ENCODE measurements around the gene SQSTM1.
"Not testable (repeated sequence)": the region's sequence is repeated elsewhere in the genome, so short reads cannot be mapped to it uniquely, and the experiment has no call there.

The SQSTM1 gene

DNA sequence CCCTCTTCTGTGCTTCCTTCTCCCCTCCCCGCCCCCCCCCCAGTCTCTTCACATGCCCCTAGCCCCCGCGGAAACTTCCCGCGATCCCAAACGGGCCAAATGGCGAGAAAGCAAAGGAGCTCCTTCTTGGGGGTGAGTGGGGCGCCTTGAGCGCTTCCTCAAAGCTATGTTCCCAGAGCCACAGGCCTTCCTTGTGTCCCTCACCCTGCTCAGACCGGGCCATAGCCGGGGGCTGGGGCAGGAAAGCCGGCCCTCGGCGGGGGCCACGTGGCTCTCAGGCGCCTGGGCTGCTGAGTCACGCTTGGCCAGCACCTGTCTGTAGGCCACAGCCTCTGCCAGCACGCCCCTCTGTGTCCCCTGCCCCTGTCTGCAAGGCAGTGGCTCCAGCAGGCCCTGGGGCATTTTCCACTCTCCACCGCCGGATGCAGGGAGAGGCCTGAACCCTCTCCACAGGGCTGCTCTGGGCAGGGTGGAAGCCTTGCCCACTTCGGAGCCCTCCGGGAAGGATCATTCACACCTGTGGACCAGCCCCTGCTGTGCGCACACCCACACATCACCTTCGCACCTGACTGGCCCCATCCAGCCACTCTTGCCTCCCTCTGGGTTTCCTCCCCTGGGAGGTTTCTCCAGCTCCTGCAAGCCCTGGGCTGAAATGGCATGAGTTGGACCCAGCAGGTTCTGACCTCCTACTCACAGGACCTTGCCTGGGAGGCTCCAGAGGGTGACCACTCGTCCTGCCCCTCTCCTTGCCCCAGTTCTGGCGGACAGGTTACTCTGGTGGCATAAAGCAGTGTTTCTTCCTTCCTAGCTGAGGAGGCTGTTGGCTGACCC, 1.2 kb upstream of the SQSTM1 start:
- DNase-seq = peak in 7 of 10 donors; percentile 53 to 95 (median 70)
- intact Hi-C loops (cut with DNase I) = loop anchor here (2.0 to 5.0 kb wide), 2 partner anchors 13 to 38 kb away; partner anchors contain the start of genes MGAT4B and MRNIP

DNA sequence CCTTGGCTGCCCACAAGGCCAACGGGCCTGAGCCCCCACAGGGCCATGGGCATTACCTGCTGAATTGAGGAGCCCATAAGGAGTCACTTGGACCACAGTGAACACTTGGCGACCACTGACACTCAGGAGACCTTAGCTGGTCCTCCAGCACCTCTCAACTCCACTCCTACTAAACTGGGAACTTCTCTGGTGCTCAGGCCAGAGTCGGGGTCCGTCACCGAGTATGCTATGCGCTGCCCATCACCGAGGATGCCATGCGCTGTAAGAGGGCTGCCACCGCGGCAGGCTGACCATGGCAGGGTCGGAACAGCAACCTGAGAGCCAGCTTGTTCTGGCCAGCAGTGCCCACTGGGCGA, 600 bp upstream of the SQSTM1 start:
- intact Hi-C loops (cut with DNase I) = loop anchor here (2.0 to 5.0 kb wide), 2 partner anchors 13 to 37 kb away; partner anchors contain the start of genes MGAT4B and MRNIP
- peak in 1 of 10 donors; percentile 80 for DNase-seq

DNA sequence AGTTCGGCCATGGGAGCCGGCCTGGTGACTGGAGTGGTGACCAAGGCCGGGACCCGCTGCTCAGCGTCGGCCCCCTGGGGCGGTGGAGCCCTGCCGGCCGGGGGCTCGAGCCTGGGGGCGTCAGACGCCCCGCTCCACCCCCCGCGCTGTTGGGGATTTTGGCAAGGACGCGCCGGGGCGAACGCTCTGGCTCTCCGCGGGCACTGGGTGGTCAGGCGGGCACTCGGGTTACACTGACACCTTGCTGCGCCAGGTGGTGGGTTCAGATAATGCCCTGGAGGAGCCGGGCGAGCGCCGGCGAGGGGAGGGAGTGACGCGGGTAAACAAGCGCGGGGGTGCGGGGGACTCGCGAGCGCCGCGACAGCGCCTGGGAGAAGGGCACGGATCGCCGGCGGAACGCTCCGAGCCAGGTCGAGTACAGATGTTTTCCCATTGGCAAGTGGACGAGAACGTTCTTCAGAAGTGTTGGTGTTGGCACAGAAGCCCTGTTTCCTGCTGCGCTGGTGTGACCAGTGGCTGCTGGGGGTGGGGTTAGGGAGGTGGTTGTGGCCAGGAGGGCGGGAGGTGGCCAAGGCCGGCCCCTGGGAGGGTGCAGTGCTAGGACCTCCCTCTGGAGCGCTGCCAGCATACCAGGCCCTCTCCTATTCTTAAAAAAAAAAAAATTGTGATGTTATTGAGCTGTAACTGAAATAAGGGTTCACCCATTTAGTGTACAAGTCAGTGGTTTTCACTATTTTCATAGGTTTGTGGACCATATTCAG, 773 bp downstream of the SQSTM1 start:
- intact Hi-C loops (cut with DNase I) = loop anchor here (2.0 to 5.0 kb wide), 2 partner anchors 15 to 36 kb away; partner anchors contain the start of genes MGAT4B and MRNIP
- DNase-seq = peak; percentile 83 to 98 (median 89)

DNA sequence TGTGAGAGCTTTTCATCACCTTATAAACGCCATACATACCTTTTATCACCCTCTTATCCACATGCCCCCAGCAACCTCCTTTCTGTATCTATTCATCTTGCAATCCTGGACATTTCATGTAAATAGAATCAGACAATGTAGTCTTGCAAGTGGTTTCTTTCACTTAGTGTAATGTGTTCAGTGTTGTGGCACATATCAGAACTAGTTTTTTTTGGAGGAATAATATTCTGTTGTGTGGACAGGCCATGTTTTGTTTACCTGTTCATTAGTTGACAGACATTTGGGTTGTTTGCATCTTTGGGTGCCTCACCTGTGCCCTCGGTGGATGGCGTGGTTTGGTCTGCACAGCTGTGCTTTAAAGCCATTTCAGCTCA, 1.3 kb downstream of the SQSTM1 start:
- peak in 2 of 10 donors; percentile 36 to 39 for DNase-seq
- intact Hi-C loops (cut with DNase I) = loop anchor here (5.0 kb wide), 1 partner anchor 35 kb away; the partner anchor contains the start of gene MRNIP

DNA sequence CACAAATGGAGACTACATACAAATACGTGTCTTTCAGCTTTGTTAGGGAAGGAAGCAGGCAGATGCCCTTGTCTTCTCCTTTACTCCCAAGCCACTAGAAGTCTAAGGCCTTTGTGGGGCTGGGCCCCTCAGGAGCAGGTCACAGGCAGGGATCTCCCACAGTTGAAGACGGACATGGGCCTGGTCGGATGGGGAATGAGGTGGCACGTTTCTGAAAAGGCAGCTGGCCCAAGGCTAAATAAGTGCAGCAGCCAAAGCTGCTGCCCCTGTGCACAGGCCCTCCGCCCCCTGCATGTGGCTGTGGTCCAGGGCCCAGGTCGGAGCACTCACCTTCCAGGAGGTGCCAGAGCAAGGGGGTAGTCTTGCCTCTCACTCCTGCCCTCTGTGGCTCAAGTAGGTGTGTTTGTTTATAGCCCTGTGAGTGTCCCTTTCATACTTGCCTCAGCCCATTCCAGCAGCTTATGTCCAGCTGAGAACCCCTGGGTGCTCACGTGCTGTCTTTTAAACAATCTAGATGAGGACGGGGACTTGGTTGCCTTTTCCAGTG, 1.8 kb downstream of the SQSTM1 start:
- peak in 2 of 10 donors; percentile 49 to 60 for DNase-seq
- intact Hi-C loops (cut with DNase I) = loop anchor here (5.0 kb wide), 1 partner anchor 35 kb away; the partner anchor contains the start of gene MRNIP

DNA sequence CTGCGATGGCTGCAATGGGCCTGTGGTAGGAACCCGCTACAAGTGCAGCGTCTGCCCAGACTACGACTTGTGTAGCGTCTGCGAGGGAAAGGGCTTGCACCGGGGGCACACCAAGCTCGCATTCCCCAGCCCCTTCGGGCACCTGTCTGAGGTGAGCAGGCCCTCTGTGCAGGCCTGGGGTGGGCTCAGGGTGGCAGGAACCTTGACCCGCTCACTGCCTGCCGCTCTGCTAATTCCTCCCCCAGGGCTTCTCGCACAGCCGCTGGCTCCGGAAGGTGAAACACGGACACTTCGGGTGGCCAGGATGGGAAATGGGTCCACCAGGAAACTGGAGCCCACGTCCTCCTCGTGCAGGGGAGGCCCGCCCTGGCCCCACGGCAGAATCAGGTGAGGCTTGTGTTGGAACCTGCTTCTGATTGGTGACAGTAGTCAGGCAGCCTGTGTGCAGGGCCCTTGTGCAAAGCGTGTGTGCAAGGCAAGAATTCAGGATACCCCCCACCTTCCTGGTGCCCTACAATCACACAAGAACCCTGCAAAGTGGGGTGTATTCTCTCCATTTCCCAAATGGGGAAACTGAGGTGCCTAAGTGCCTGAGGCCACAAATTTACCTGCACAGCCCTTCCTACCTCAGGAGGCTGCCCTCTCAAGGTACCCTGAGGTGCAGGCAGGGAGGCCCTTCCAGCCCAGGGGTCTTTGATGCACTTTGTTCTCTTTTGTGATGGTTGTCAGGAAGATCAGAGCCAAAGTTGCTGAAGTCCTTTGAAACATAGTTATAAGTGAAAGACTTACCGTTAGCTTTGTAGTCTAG, 3.4 kb downstream of the SQSTM1 start:
- DNase-seq = peak in 3 of 10 donors; percentile 35 to 72 (median 63)
- intact Hi-C loops (cut with DNase I) = loop anchor here (5.0 kb wide), 1 partner anchor 33 kb away; the partner anchor contains the start of gene MRNIP

DNA sequence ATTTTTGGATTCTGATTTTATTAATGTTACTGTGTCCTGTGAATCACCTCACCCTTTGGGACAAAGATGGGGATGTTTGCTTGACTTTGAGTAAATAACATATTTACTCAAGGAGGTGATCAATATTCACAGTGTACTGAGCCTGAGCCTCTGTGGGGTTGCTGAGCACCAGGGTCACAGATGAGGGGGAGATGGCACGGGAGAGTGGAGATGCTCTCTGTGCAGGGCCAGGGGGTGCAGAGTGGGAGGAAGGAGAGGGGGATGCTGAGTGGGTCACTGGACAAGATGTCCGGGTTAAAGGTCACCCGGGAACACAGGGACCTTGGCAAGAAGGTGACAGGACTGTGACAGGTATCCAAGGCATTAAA, 4.0 kb downstream of the SQSTM1 start:
- peak in 2 of 10 donors; percentile 1 to 13 for DNase-seq
- intact Hi-C loops (cut with DNase I) = loop anchor here (5.0 kb wide), 1 partner anchor 33 kb away; the partner anchor contains the start of gene MRNIP

GRCh38 chr5:179825655-179826182, 5.0 kb downstream of the SQSTM1 start:
- DNase-seq = peak in 3 of 10 donors; percentile 26 to 64 (median 32)
- intact Hi-C loops (cut with DNase I) = no loop called here

DNA sequence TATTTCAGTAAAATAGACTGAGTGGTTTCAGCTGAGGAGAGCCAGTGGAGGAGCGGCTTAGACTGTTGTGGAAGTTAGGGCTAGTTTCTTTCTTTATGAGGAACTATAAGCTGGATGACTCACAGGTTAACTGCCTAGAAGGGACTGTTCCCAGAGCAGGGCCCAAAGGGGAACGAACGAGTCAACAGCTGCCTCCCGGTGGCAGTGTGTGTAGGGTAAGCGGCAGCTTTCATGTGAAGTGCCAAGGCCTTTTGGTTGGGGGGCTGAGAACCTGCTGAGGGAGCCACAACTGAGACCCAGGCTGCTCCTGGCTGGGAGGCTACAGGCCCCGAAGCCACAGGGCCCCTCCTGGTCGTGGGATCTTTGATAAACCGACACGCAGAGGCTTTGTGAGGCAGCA, 7.0 kb downstream of the SQSTM1 start:
- intact Hi-C loops (cut with DNase I) = no loop called here
- peak in 1 of 10 donors; percentile 79 for DNase-seq

GRCh38 chr5:179828756-179829421, 8.2 kb downstream of the SQSTM1 start:
- peak in 2 of 10 donors; percentile 49 to 56 for DNase-seq
- intact Hi-C loops (cut with DNase I) = no loop called here

DNA sequence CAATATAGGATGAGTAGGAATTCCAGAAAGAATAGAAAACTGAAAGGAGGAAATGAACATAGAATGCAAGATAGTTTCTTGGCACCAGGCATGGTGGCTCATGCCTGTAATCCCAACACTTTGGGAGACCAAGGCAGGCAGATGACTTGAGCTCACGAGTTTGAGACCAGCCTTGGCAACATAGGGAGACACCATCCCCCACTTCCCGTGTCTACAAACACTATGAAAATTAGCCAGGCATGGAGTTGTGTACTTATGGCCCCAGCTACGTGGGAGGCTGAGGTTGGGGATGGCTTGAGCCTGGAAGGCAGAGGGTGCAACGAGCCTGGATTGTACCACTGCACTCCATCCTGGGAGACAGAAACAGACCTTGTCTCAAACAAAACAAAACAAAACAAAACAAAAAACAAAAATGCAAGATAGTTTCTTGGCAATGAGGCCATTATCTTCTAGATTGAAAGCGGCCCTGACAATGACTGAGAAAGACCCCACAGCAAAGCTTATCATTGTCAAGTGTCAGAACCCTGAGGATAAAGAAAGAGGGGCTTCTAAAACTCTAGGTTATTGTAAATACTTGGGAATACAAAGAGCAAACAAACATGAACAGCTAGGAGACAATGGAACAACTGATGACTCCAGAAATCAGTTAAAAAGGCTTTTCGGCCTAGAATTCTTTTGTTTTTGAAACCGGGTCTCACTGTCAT, 9.2 kb downstream of the SQSTM1 start:
- intact Hi-C loops (cut with DNase I) = no loop called here
- no peak for DNase-seq

DNA sequence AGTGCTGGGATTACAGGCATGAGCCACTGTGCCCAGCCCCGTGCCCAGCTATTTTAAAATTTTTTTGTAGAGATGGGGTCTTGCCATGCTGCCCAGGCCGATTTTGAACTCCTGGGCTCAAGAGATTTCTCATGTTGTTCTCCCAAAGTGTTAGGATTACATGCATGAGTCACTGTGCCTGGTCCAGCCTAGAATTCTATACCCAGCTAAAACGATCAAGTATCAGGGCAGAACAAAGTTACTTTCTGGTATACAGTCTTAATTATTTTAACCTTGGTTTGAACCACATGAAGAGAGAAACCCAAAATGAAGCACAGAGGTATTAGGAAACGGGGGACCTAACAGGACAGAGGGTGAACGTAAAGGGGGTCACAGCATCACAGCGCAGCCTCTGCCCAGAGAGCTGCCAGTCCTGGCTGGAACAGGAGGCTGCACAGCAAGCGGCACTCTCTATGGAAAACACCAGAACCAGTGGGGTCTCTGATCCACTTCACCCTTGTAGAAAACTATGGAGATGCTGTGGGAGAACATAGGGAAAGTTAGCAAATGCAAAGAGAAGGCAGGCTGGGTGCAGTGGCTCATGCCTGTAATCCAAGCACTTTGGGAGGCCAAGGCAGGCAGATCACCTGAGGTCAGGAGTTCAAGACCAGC, 10.2 kb downstream of the SQSTM1 start:
- intact Hi-C loops (cut with DNase I) = no loop called here
- DNase-seq = no peak

DNA sequence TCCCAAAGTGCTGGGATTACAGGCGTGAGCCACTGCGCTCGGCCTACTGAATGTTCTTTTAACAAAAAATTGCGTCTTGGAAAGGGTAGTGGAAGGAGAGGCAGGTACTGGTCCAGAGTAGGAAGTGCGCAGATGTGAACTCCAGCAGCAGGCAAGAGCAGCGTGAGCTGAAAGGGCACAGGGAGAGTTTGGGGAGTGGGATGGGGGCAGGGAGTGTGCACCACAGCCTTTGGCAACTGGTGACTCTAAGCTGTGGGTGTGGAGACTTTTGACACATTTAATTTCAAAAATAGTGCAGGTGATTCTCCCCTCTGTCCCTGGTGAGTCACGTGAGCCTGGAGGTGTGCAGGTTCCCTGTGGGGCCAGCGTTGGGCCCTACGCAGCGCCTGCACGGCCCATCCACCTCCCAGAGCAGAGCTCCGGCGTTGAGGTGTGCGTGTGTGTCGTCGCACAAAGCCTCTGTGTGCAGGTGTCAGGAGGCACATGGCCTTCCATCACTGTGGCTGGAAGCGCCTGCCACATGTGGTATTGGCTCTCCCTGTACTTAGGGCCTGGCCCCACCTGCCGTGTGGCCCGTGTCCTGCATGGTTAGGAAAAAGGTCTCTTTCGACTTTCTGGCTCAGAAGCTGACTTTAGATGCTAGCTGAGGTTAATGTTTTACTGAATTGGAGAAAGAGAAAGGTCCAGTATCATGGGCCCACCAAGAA, 11.5 kb downstream of the SQSTM1 start:
- intact Hi-C loops (cut with DNase I) = no loop called here
- peak in 1 of 10 donors; percentile 35 for DNase-seq

GRCh38 chr5:179833056-179833708, 12.5 kb downstream of the SQSTM1 start:
- intact Hi-C loops (cut with DNase I) = no loop called here
- DNase-seq = no peak

GRCh38 chr5:179833709-179834070, 13.0 kb downstream of the SQSTM1 start:
- intact Hi-C loops (cut with DNase I) = no loop called here
- no peak for DNase-seq

DNA sequence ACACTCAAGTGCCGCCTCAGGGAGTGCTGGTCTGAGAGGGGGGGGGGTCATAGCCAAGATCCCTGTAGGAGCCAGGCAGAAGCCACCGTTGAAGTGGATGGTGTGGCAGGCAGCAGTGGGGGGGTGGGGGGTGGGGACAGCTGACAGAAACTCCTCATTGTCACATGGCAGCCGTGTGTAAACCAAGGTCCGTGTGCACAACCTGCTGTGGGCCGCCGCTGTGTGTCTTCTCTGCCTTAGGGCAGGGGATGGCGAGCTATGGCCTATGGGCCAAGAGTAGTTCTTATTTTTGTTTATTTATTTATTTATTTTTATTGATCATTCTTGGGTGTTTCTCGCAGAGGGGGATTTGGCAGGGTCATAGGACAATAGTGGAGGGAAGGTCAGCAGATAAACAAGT, 13.4 kb downstream of the SQSTM1 start:
- peak in 1 of 10 donors; percentile 44 for DNase-seq
- intact Hi-C loops (cut with DNase I) = no loop called here

DNA sequence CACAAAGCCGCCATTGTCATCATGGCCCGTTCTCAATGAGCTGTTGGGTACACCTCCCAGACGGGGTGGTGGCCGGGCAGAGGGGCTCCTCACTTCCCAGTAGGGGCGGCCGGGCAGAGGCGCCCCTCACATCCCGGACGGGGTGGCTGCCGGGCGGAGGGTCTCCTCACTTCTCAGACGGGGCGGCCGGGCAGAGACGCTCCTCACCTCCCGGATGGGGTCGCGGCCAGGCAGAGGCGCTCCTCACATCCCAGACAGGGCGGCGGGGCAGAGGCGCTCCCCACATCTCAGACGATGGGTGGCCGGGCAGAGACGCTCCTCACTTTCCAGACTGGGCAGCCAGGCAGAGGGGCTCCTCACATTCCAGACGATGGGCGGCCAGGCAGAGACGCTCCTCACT, 14.2 kb downstream of the SQSTM1 start:
- intact Hi-C loops (cut with DNase I) = not testable (repeated sequence)
- DNase-seq = peak in 1 of 10 donors; percentile 39

All from posterior cingulate gyrus (tissue), 11 donors.